ENCODE data around the gene SH3BP1.

- peak; percentile 86 for TF ChIP-seq CTCF (IDR thresholded peaks at IDR 0.05)
- TF ChIP-seq NFE2L1 (CRISPR knock-in tag; IDR thresholded peaks at IDR 0.05) = no peak
- no peak for TF ChIP-seq NR2C2 (CRISPR knock-in tag; IDR thresholded peaks at IDR 0.05)
- TF ChIP-seq E2F4 (CRISPR knock-in tag; IDR thresholded peaks at IDR 0.05; ENCODE audit: borderline replicate concordance, low read depth) = no peak
- no peak for TF ChIP-seq ATF1 (CRISPR knock-in tag; IDR thresholded peaks at IDR 0.05)
Measured at GRCh38 chr22:37643225-37643847, 3.9 kb downstream of the SH3BP1 start.

Measured in WTC11 (cell line).